ENCODE data around the gene SLC35G3. TPM values are rescaled to one million over a fixed set of nuclear protein-coding genes. Genes with fewer than 3 reads are reported as not detected.
"Not testable (repeated sequence)": the region's sequence is repeated elsewhere in the genome, so short reads cannot be mapped to it uniquely, and the experiment has no call there.

Gene SLC35G3
- total and polyA plus RNA-seq, 9 donors, result not detected

- Histone ChIP-seq H3K4me1 (ENCODE audit: insufficient read depth) (no peaks in the 10 kb centered on the region), H3K27ac (no peak overlapping the region), H3K36me3 (no peaks in the 10 kb centered on the region), H3K9me3 (no peaks in the 10 kb centered on the region), H3K4me3 (no peak overlapping the region), H3K27me3 (no peaks in the 10 kb centered on the region)
- TF ChIP-seq EP300 (IDR thresholded peaks at IDR 0.05) (no peak), CTCF (IDR thresholded peaks at IDR 0.05) (no peak), POLR2A (IDR thresholded peaks at IDR 0.05) (no peak)
- 6 to 29% (median 15%) methylated on average over 1 of the region's 1 CpG for WGBS, 3 donors
- intact Hi-C loops (cut with DNase I), result no loop called here
- DNase-seq, result no peak
Observed at GRCh38 chr17:35185849-35186248, 8.3 kb downstream of the SLC35G3 start.

GRCh38 chr17:35184274-35184673 lies 9.9 kb downstream of the SLC35G3 start:
- Histone ChIP-seq H3K36me3 (no peaks in the 10 kb centered on the region), H3K27ac (no peak overlapping the region), H3K27me3 (no peaks in the 10 kb centered on the region), H3K4me3 (no peak overlapping the region), H3K4me1 (ENCODE audit: insufficient read depth) (no peaks in the 10 kb centered on the region), H3K9me3 (no peaks in the 10 kb centered on the region)
- DNase-seq, result no peak
- WGBS, 3 donors, result 33 to 57% (median 41%) methylated on average over 3 of the region's 3 CpGs
- intact Hi-C loops (cut with DNase I), result no loop called here
- TF ChIP-seq CTCF (IDR thresholded peaks at IDR 0.05) (no peak), EP300 (IDR thresholded peaks at IDR 0.05) (no peak), POLR2A (IDR thresholded peaks at IDR 0.05) (no peak)

GRCh38 chr17:35183332-35183731 lies 10.9 kb downstream of the SLC35G3 start:
- 59 to 64% (median 63%) methylated on average over 6 of the region's 6 CpGs for WGBS, 3 donors

GRCh38 chr17:35179379-35179778 lies 14.8 kb downstream of the SLC35G3 start:
- not testable (repeated sequence) for H3K4me3 ChIP-seq; H3K27ac ChIP-seq; H3K9me3 ChIP-seq; H3K27me3 ChIP-seq; H3K4me1 ChIP-seq (ENCODE audit: insufficient read depth); H3K36me3 ChIP-seq; DNase-seq
- 89 to 96% (median 90%) methylated on average over 5 of the region's 5 CpGs for WGBS, 3 donors
- intact Hi-C loops (cut with DNase I), result loop anchor here in 1 of 4 donors (10.0 kb wide), 1 partner anchor 355 kb away; the partner anchor contains the start of gene SLFN12L

More at GRCh38 chr17:35183332-35183731, 10.9 kb downstream of the SLC35G3 start:
- H3K4me3 ChIP-seq, result no peak overlapping the region
- no peak for TF ChIP-seq CTCF (IDR thresholded peaks at IDR 0.05)
- no peak for TF ChIP-seq EP300 (IDR thresholded peaks at IDR 0.05)
- no peak for TF ChIP-seq POLR2A (IDR thresholded peaks at IDR 0.05)
- no peaks in the 10 kb centered on the region for H3K9me3 ChIP-seq
- intact Hi-C loops (cut with DNase I), result no loop called here
- no peaks in the 10 kb centered on the region for H3K36me3 ChIP-seq
- no peaks in the 10 kb centered on the region for H3K27me3 ChIP-seq
- no peak overlapping the region for H3K27ac ChIP-seq
- H3K4me1 ChIP-seq (ENCODE audit: insufficient read depth), result no peaks in the 10 kb centered on the region
- DNase-seq, result no peak

- 61 to 70% (median 65%) methylated on average over 8 of the region's 8 CpGs for WGBS, 3 donors
- no peaks in the 10 kb centered on the region for H3K9me3 ChIP-seq
- H3K4me1 ChIP-seq (ENCODE audit: insufficient read depth), result no peaks in the 10 kb centered on the region
- no peak for DNase-seq
- H3K27me3 ChIP-seq, result no peaks in the 10 kb centered on the region
- H3K4me3 ChIP-seq, result no peak overlapping the region
- no peak for TF ChIP-seq EP300 (IDR thresholded peaks at IDR 0.05)
- no peaks in the 10 kb centered on the region for H3K36me3 ChIP-seq
- intact Hi-C loops (cut with DNase I), result loop anchor here in 1 of 4 donors (10.0 kb wide), 1 partner anchor 358 kb away; the partner anchor contains the start of gene SLFN12L
- no peak overlapping the region for H3K27ac ChIP-seq
Observed at GRCh38 chr17:35176897-35177296, 17.3 kb downstream of the SLC35G3 start.
